HUES64 (cell line): Measurements from ENCODE around the gene ABCB8.

ENCODE experiments used
- H3K27ac ChIP-seq: 2 replicates; pipeline ENCODE4 v1.7.0; 2013; ENCODE audit warnings: low read depth, low read length, inconsistent platforms
- H3K27me3 ChIP-seq: 2 replicates; pipeline ENCODE4 v1.6.1; 2013; ENCODE audit warnings: mild to moderate bottlenecking, low read length; ENCODE audit not compliant: insufficient read depth
- H3K36me3 ChIP-seq: 2 replicates; pipeline ENCODE4 v1.6.1; 2013; ENCODE audit warnings: mild to moderate bottlenecking, low read length; ENCODE audit not compliant: insufficient read depth
- H3K4me1 ChIP-seq: 2 replicates; pipeline ENCODE4 v1.6.1; 2013; ENCODE audit warnings: mild to moderate bottlenecking, low read length, moderate library complexity; ENCODE audit not compliant: insufficient read depth
- H3K4me3 ChIP-seq: 2 replicates; pipeline ENCODE4 v1.5.1; 2013; ENCODE audit warnings: mild to moderate bottlenecking, low read length, moderate library complexity
- H3K9ac ChIP-seq: 2 replicates; pipeline ENCODE4 v1.6.1; 2013; ENCODE audit warnings: mild to moderate bottlenecking, low read depth, low read length
- H3K9me3 ChIP-seq: 2 replicates; pipeline ENCODE4 v1.6.1; 2013; ENCODE audit warnings: low read depth, low read length; ENCODE audit not compliant: insufficient read depth
- WGBS: fragments of 150-250, 120-280 bp; methylation state at CpG from one replicate; pipeline ENCODE4 v1.1.7; 2013; ENCODE audit warnings: missing lambda C conversion rate; 5-methylcytosine and 5-hydroxymethylcytosine counted together

Gene ABCB8

DNA sequence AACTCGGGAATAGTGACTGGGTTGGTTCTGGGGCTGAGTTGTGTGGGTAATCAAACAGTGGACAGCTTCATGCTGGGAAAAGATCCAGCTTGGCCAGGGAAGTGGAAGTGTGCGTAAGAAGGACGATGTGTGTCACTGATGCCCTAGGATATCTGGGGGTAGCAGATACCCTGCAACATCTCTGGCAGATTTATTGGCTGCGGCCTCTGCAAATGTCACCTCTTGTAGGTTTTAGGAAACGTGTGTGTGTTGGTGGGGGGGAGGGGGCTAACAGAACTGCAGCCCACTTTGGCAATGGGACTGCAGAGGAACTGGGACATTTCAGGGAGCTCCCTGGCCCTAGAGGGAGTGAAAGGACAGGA lies 57.1 kb downstream of the ABCB8 start:
- no peaks in the 10 kb centered on the region for H3K36me3 ChIP-seq
- WGBS, result 41% methylated on average over 5 of the region's 5 CpGs
- H3K4me3 ChIP-seq, result peak overlapping the region; percentile 64
- H3K27me3 ChIP-seq, result peaks cover 51% of the 10 kb centered on the region
- H3K4me1 ChIP-seq, result peaks cover 44% of the 10 kb centered on the region
- H3K9ac ChIP-seq, result no peak overlapping the region
- H3K27ac ChIP-seq, result no peak overlapping the region
- H3K9me3 ChIP-seq, result no peaks in the 10 kb centered on the region

DNA sequence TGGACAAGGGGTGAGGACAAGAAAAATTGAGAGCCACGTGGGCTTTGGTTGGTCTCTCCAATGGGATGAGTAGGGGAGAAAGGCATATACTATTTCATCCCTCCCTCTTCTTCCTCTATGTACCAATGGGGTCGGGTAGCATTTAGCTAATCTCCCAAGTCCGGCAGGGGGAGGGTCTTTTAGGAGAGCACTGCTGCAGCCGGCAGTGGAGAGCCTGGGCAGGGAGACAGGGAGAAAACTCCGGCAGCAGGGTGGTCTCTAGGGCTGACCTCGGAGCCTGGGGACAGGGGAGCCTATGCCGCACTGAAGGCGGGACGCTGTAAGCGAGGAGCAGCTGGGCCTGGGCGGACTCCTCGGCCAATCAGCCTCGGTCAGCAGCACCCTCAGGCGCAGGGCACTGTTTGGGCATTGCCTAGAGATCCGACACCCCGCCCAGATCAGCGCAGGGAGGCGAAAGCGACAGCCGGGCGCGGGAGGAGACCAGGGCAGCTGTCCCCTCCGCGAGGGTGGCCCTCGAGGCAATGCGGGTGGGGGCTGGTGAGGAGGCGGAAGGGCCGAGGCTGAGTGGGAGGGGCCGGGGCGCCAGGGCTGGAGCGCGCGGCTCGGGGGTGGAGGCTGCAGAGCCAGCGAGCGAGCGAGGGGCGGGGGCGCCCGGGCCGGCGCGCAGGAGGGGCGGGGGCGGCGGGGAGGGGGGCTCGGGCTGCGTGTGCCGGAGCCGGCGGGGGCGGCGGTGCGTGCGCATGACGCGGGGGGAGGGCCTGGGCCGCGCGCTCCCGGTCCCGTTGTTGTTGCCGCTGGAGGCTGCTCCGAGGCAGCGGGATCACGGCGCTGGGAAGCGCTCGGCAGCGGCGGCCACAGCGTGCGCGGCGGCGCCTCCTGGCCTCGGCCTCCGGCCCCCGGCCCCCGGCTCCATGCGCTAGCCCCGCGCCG lies 57.7 kb downstream of the ABCB8 start, which contains the start of gene AGAP3:
Gene AGAP3 (plus strand): TSS at position 785 of the 930 bp plus-strand sequence. CDS start 267 bp downstream, outside the sequence.
- Histone ChIP-seq H3K27me3 (peaks cover 51% of the 10 kb centered on the region), H3K4me3 (peak within 1 kb of the TSS; percentile 74), H3K9me3 (no peaks in the 10 kb centered on the region), H3K4me1 (peaks cover 44% of the 10 kb centered on the region), H3K36me3 (no peaks in the 10 kb centered on the region), H3K27ac (peak within 1 kb of the TSS; percentile 65; the same call in 1 of the 2 replicates), H3K9ac (peak within 1 kb of the TSS; percentile 66)
- WGBS, result under 1% methylated on average over 84 of the region's 84 CpGs

DNA sequence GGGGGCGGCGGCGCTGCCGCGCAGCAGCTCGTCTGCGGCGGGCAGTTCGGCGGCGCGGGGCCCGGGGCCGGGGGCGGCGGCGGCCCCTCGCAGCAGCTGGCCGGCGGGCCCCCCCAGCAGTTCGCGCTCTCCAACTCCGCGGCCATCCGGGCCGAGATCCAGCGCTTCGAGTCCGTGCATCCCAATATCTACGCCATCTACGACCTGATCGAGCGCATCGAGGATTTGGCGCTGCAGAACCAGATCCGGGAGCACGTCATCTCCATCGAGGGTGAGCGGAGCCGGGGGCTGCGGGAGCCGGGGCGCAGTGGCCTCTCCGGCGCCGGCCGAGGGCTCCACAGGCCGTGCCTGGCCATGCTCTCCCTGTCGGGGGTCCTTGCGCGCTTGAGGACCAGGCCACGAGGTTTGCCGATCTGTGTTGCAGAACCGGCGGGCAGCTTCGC lies 58.6 kb downstream of the ABCB8 start:
- under 1% methylated on average over 56 of the region's 56 CpGs for WGBS
- no peaks in the 10 kb centered on the region for H3K9me3 ChIP-seq
- H3K9ac ChIP-seq, result peak overlapping the region; percentile 66
- H3K36me3 ChIP-seq, result no peaks in the 10 kb centered on the region
- no peak overlapping the region for H3K27ac ChIP-seq
- H3K4me3 ChIP-seq, result peak overlapping the region; percentile 74
- peaks cover 51% of the 10 kb centered on the region for H3K27me3 ChIP-seq
- H3K4me1 ChIP-seq, result peaks cover 41% of the 10 kb centered on the region

DNA sequence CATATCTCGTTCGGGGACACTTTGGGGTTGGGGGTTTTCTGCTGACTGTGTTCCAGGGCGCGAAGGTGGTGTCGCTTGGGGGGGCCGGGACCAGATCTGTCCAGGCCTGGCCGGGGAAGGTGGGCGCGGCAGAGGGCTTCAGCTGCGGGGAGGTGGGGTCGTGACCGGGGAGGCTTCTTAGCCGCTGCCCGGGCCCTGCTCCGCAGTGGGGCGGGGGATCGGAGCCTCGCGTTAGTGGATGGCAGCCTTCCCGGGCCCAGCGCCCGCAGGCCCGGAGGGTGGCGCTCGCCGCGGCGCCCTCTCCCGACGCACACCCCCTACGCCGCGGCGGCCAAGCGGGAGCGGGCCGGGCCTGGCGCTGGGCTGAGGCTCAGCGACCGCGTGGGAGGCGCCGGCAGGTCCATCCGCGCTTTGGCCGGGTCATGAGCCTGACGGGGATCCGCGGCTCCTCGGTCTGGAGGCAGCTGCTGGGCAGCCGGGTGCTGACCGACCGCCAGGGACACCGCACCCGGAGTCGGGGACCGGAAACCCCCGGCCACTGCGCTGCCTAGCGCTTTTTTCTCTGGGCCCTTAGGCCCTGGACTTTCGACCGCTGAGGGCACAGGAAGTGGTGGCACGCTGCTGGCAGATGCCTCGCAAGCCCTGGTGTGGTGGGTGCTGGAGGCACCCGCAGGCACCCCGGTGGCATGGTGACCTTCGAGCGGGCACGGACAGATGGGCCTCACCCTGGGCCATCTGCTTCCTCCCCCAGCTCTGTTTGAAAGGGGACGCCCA lies 59.2 kb downstream of the ABCB8 start:
- Histone ChIP-seq H3K9ac (peak overlapping the region; percentile 66), H3K27ac (no peak overlapping the region), H3K36me3 (0 out of 2 replicates have a peak, but pooled peaks cover 2% of the 10 kb centered on the region), H3K9me3 (no peaks in the 10 kb centered on the region), H3K27me3 (peaks cover 51% of the 10 kb centered on the region), H3K4me1 (peaks cover 37% of the 10 kb centered on the region), H3K4me3 (peak overlapping the region; percentile 74)
- WGBS, result 1% methylated on average over 70 of the region's 70 CpGs

DNA sequence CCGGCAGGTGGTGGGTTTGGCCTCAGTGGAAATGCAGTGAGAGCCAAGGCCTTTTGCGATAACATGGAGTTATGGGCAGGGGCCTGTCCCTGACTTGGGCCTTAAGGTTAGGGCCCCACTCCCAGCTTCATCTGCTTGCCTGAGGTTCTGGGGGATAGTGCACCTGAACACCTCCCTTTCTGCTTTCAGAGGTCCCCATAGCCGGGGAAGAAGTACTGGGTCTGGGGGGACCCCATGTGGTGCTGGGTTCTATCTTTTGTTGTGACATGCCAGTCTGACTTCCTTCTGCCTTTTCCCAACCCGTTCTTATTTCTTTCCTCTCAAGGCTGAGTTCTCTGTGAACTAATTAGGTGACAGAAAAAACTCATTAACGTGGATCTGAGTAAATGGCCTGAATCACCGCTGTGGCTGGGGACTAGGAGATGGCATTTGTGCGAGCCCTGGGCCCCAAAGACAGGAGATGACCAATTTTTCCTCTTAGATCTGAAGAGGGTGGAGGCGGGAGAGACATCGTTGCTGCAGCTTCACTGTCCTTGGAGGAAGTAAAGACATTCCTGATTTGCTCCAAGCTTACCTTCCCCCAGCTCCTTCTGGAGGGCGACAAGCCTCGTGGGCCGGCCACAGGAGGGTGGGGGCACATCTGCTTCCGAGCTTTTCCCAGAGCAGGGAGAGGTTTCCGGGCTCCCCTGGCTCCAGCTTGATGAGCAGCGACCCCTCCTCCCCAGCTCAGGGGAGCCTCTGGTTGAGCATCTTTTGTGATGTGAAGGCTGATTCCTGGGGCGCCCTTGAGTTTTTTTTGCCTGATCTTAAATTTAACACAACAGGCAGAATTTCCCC lies 60.0 kb downstream of the ABCB8 start:
- Histone ChIP-seq H3K27ac (no peak overlapping the region), H3K9ac (peak overlapping the region; percentile 66; the same call in 1 of the 2 replicates), H3K9me3 (no peaks in the 10 kb centered on the region), H3K4me3 (peak overlapping the region; percentile 74), H3K36me3 (0 out of 2 replicates have a peak, but pooled peaks cover 2% of the 10 kb centered on the region), H3K4me1 (peaks cover 34% of the 10 kb centered on the region), H3K27me3 (peaks cover 51% of the 10 kb centered on the region)
- WGBS, result 16% methylated on average over 15 of the region's 16 CpGs

DNA sequence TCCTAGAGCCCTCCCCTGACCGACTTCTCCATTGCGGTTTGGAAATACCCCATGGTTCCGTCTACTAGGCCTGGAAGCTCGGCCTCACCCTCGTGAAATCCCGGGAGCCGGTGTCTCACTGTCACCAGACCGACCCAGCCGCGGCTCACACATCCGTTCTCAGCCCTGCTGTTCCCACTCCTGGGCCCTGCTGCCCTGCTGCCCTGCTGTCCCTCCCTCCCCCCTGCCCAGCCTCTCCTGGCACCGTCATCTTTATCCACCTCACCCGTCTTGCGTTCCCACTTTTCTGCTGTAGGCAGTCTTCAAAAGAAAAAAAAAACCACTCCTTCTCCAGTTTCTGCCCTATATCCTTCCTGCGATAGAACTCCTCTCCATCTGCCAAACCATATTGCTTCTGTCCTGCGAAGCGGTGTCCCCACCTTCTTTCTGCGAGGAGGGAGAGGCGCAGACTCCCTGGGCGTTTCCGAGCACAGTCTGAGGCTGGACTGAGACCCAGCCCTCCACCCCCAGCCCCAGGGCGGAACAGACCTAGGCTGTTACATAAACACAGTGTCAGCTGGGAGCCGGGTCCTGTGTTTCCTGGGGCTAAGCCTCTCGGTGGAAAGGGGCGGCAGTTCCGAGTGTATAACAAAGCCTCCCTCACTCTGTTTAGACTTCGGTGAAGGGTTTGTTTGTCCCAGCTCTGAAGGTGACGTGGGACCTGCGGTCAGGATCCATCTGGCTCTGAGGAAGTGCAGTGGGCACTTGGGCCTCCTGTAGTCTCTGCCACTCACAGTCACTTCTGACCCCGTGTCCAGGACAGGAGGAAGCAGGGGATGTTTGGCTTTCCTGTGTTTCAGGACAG lies 60.8 kb downstream of the ABCB8 start:
- Histone ChIP-seq H3K4me3 (peak overlapping the region; percentile 74), H3K27me3 (peaks cover 44% of the 10 kb centered on the region), H3K9ac (no peak overlapping the region; the same call in 1 of the 2 replicates), H3K27ac (no peak overlapping the region), H3K36me3 (peaks cover 2% of the 10 kb centered on the region; the same call in 1 of the 2 replicates), H3K9me3 (no peaks in the 10 kb centered on the region), H3K4me1 (peaks cover 30% of the 10 kb centered on the region)
- WGBS, result 15% methylated on average over 30 of the region's 30 CpGs

DNA sequence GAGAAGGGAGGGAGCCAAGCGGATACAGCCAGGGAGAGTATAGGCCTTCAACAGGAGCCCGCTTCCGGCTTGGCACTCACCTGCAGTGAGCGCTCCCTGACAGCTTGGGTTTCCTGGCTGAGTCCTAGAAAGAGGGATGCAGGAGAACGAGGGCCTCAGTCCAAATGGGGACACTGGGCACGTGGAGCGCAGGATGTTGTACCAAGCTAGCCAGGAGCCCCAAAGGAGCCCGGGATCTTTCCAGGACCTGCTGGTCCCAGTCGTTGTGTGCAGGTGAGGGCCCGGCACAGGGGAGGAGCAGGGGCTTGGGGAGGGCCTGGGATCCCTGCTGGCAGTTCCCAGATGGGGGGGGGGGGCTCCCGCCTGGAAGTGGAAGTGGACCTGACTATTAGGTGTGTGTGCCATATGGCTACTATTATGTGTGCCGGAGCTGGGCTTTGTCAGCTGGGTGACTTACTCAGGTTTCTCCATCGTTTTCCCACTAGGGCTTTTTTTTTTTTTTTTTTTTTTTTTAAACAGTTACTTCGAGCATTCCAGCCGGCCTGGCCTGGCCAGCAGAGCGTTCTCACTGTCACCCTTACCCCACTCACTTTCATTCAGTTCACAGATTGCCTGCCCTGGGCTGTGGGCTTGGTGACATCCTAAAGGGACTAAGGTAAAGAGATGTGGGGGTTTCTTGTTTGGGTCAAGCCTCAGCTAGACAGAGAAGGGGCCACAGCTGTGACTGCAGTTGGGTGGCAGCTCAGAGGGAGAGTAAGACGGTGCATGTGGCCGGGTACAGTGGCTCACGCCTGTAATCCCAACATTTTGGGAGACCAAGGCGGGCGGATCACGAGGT lies 61.9 kb downstream of the ABCB8 start:
- peaks cover 35% of the 10 kb centered on the region for H3K27me3 ChIP-seq
- 83% methylated on average over 22 of the region's 22 CpGs for WGBS
- peaks cover 26% of the 10 kb centered on the region for H3K4me1 ChIP-seq
- peaks cover 2% of the 10 kb centered on the region; the same call in 1 of the 2 replicates for H3K36me3 ChIP-seq
- H3K27ac ChIP-seq, result no peak overlapping the region
- 0 out of 2 replicates have a peak overlapping the region, but pooled peaks have one; percentile 74 for H3K4me3 ChIP-seq
- no peak overlapping the region for H3K9ac ChIP-seq
- H3K9me3 ChIP-seq, result no peaks in the 10 kb centered on the region

DNA sequence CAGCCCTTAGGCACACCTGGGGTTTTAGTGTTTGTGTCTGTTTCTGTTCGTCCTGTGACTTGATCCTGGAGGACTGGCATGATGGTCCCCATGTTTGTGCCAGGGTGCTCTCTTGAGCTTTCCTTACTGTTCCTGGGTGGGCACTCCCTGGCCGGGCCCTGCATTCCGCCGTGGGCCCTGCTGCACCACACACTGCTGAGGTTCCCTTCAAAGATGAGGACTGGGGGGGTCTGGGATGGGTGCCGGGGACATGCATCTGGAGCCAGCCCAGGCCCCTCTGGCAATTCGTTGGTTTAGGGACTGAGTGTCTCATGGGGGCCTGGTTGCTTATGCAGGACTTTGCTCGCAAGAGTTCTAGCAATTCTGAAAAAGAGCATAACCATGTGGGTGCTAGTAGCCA lies 62.8 kb downstream of the ABCB8 start:
- 88% methylated on average over 7 of the region's 7 CpGs for WGBS
- Histone ChIP-seq H3K36me3 (peaks cover 5% of the 10 kb centered on the region; the same call in 1 of the 2 replicates), H3K27ac (no peak overlapping the region), H3K4me3 (no peak overlapping the region), H3K9ac (no peak overlapping the region), H3K27me3 (peaks cover 31% of the 10 kb centered on the region), H3K4me1 (peaks cover 23% of the 10 kb centered on the region), H3K9me3 (no peaks in the 10 kb centered on the region)

DNA sequence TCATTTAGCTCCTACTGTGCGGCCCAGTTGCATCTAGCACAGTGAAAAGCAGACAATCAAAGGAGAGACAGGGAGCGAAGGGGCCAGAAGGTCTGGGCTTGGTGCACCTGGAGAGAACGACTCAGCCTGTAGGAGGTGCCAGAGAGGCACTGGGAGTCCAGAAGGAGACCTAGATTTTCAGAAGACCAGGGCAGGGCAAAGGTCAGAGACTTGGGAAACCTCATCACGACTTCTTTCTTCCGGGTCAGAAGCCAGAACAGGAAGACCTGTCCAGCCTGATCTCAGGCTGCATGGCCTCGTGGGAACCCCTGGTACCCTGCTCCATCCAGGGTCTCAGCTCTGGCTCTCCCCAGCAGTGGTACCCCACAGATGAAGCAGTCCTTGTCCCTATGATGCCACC lies 63.2 kb downstream of the ABCB8 start:
- H3K9ac ChIP-seq, result no peak overlapping the region
- WGBS, result 67% methylated on average over 6 of the region's 6 CpGs
- H3K4me1 ChIP-seq, result peaks cover 23% of the 10 kb centered on the region
- no peaks in the 10 kb centered on the region for H3K9me3 ChIP-seq
- H3K27me3 ChIP-seq, result peaks cover 31% of the 10 kb centered on the region
- H3K27ac ChIP-seq, result no peak overlapping the region
- H3K4me3 ChIP-seq, result no peak overlapping the region
- peaks cover 5% of the 10 kb centered on the region; the same call in 1 of the 2 replicates for H3K36me3 ChIP-seq
